ENCODE data around the gene WDR5B. TPM values are rescaled to one million over a fixed set of nuclear protein-coding genes. Genes with fewer than 3 reads are reported as not detected.

Gene WDR5B
- polyA plus RNA-seq, 1 donor from 2014 or later, result 6.9 TPM

DNA sequence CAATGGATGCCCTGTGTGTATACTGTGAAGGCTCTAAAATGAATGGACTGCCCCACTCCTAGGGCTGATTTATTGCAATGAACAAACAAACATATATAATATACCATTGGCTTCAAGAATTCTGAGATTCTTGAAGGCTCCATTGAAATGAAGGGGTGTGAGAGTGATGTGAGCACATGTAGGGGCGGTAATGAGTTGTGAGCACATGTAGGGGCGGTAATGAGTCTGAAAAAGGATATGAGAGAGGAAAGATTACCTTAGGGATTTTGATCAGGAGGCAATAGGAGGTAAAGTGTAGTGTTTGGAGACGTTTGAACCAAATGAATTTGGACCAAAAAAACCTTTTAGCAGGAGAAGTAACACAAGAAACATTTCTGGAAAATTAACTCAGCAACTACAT lies 28.2 kb downstream of the WDR5B start:
- no peak overlapping the region for H3K27ac ChIP-seq (ENCODE audit: low read length)
- H3K79me2 ChIP-seq (replicated peaks; ENCODE audit: insufficient read depth, low read length), result peaks cover 3% of the 10 kb centered on the region
- H3F3A ChIP-seq (ENCODE audit: insufficient read depth, low read length, poor library complexity, severe bottlenecking), result no peaks in the 10 kb centered on the region
- no peak overlapping the region for H3K9ac ChIP-seq (ENCODE audit: low read length)
- H3K36me3 ChIP-seq (ENCODE audit: insufficient read depth, low read length), result no peaks in the 10 kb centered on the region
- no peak overlapping the region for H3K4me2 ChIP-seq (ENCODE audit: low read length)
- no peak overlapping the region for H3K4me3 ChIP-seq (ENCODE audit: low read length)
- H2AFZ ChIP-seq (ENCODE audit: low read depth, low read length), result no peak overlapping the region
- TF ChIP-seq SMC3 (conservative IDR thresholded peaks at IDR 0.05; ENCODE audit: poor library complexity), result no peak
- TF ChIP-seq EP300 (conservative IDR thresholded peaks at IDR 0.05; ENCODE audit: poor library complexity, severe bottlenecking), result no peak
- TF ChIP-seq RAD21 (conservative IDR thresholded peaks at IDR 0.05), result no peak
- TF ChIP-seq, protein P1, sequence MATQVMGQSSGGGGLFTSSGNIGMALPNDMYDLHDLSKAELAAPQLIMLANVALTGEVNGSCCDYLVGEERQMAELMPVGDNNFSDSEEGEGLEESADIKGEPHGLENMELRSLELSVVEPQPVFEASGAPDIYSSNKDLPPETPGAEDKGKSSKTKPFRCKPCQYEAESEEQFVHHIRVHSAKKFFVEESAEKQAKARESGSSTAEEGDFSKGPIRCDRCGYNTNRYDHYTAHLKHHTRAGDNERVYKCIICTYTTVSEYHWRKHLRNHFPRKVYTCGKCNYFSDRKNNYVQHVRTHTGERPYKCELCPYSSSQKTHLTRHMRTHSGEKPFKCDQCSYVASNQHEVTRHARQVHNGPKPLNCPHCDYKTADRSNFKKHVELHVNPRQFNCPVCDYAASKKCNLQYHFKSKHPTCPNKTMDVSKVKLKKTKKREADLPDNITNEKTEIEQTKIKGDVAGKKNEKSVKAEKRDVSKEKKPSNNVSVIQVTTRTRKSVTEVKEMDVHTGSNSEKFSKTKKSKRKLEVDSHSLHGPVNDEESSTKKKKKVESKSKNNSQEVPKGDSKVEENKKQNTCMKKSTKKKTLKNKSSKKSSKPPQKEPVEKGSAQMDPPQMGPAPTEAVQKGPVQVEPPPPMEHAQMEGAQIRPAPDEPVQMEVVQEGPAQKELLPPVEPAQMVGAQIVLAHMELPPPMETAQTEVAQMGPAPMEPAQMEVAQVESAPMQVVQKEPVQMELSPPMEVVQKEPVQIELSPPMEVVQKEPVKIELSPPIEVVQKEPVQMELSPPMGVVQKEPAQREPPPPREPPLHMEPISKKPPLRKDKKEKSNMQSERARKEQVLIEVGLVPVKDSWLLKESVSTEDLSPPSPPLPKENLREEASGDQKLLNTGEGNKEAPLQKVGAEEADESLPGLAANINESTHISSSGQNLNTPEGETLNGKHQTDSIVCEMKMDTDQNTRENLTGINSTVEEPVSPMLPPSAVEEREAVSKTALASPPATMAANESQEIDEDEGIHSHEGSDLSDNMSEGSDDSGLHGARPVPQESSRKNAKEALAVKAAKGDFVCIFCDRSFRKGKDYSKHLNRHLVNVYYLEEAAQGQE (IDR thresholded peaks at IDR 0.05; ENCODE audit: borderline replicate concordance), result no peak
- no peak for TF ChIP-seq TAF1 (IDR thresholded peaks at IDR 0.05; ENCODE audit: low read depth)
- no peak for TF ChIP-seq EZH2 (IDR thresholded peaks at IDR 0.05; ENCODE audit: borderline replicate concordance, insufficient read depth, low read length, poor library complexity, severe bottlenecking)
- no peak for TF ChIP-seq MXI1 (conservative IDR thresholded peaks at IDR 0.05; ENCODE audit: poor library complexity, severe bottlenecking)
- TF ChIP-seq CTCF (IDR thresholded peaks at IDR 0.05; ENCODE audit: poor library complexity, severe bottlenecking), result no peak
- H3K9me3 ChIP-seq (ENCODE audit: low read length), result no peaks in the 10 kb centered on the region
- H3K9me2 ChIP-seq (ENCODE audit: insufficient read depth, low read length), result no peaks in the 10 kb centered on the region
- no peaks in the 10 kb centered on the region for H4K20me1 ChIP-seq (ENCODE audit: insufficient read depth)
- H3K27me3 ChIP-seq (ENCODE audit: insufficient read depth, low read depth, low read length), result no peaks in the 10 kb centered on the region

DNA sequence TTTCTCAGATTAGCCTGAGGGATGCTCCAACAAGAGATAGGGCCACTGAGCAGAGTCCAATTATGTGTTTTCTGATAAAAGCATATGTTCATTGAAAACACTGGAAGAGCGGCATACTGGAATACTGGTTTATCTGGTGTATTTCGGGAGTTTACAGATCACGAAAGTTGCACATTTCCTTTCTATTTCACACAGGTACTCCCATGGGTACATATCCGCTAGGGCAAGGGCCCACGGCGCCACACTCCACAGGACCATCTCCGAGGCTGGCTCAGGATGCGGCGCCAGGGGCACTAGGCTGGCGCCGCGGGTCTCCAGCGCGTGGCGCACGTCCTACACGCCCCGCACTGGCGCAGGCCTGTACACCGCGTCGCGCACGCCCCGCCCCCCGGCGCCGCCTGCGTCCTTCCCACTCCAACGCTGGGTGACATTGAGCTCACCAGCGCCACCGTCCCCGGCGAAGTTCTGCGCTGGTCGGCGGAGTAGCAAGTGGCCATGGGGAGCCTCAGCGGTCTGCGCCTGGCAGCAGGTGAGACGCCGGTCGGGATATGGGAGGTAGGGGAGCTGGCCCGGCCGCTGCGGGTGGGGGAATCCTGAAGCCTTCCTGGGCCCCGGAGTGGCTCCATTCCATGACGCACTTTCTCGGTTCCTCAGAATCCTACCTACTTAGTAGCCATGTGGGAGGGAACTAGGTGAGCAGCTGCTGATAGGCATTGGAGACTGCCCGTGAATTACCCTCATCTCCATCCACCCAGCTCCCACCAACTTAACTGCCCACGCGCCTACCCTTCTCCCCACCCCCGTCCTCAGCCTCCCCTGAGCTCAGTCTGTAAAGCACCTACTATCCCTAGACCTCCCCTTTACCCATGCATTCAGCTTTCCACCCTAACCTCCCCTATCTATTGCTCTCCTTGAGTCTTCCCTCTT lies 31.8 kb downstream of the WDR5B start, which contains the start of gene FAM162A:
Gene FAM162A (plus strand): TSS at position 412 of the 927 bp plus-strand sequence. CDS start 84 bp downstream, at position 496.
- peak within 1 kb of the TSS; percentile 84 for H3K27ac ChIP-seq (ENCODE audit: low read length)
- TF ChIP-seq POLR2AphosphoS5 (IDR thresholded peaks at IDR 0.05) (peak; percentile 63), EP300 (conservative IDR thresholded peaks at IDR 0.05; ENCODE audit: poor library complexity, severe bottlenecking) (peak; percentile 47), MXI1 (conservative IDR thresholded peaks at IDR 0.05; ENCODE audit: poor library complexity, severe bottlenecking) (peak; percentile 94), RAD21 (conservative IDR thresholded peaks at IDR 0.05) (peak; percentile 52), TAF1 (IDR thresholded peaks at IDR 0.05; ENCODE audit: low read depth) (peak; percentile 35), CTCF (IDR thresholded peaks at IDR 0.05; ENCODE audit: poor library complexity, severe bottlenecking) (peak; percentile 94), EZH2 (IDR thresholded peaks at IDR 0.05; ENCODE audit: borderline replicate concordance, insufficient read depth, low read length, poor library complexity, severe bottlenecking) (no peak), SMC3 (conservative IDR thresholded peaks at IDR 0.05; ENCODE audit: poor library complexity) (peak; percentile 65)
- TF ChIP-seq, protein P1 (IDR thresholded peaks at IDR 0.05; ENCODE audit: borderline replicate concordance), result peak; percentile 54
- peak within 1 kb of the TSS; percentile 99 for H3K4me2 ChIP-seq (ENCODE audit: low read length)
- no peaks in the 10 kb centered on the region for H3F3A ChIP-seq (ENCODE audit: insufficient read depth, low read length, poor library complexity, severe bottlenecking)
- H3K9me2 ChIP-seq (ENCODE audit: insufficient read depth, low read length), result no peaks in the 10 kb centered on the region
- H3K27me3 ChIP-seq (ENCODE audit: insufficient read depth, low read depth, low read length), result no peaks in the 10 kb centered on the region
- peak within 1 kb of the TSS; percentile 69 for H3K4me3 ChIP-seq (ENCODE audit: low read length)
- H3K79me2 ChIP-seq (replicated peaks; ENCODE audit: insufficient read depth, low read length), result peaks cover 15% of the 10 kb centered on the region
- no peaks in the 10 kb centered on the region for H3K9me3 ChIP-seq (ENCODE audit: low read length)
- peak within 1 kb of the TSS; percentile 96 for H2AFZ ChIP-seq (ENCODE audit: low read depth, low read length)
- H3K36me3 ChIP-seq (ENCODE audit: insufficient read depth, low read length), result no peaks in the 10 kb centered on the region
- H3K9ac ChIP-seq (ENCODE audit: low read length), result peak within 1 kb of the TSS; percentile 69
- H4K20me1 ChIP-seq (ENCODE audit: insufficient read depth), result no peaks in the 10 kb centered on the region

All from neural cell (in vitro differentiated cells).